IMR-90 (cell line): ENCODE measurements around the gene IL17C. TPM values are rescaled to one million over a fixed set of nuclear protein-coding genes. Genes with fewer than 3 reads are reported as not detected.

Experiments
- ATAC-seq: fragments of 200-7000 bp; cut with Tn5 transposase; 2 replicates; pipeline ENCODE4 v1.9.1; 2020; ENCODE audit warnings: low read depth, mild to moderate bottlenecking, moderate library complexity
- BruUV-seq: library from RNA; stranded (reverse); fragments of 400-500 nt; replicated peaks from 2 replicates; lab custom pipeline; 2021; lab: Mats Ljungman, UMichigan
- CTCF ChIA-PET: fragments of 300-600 bp; formaldehyde crosslinking; extraction: SDS; loops from one replicate; lab custom pipeline; 2021; ENCODE audit warnings: antibody characterized with exemption; lab: Yijun Ruan, JAX
- POLR2A ChIA-PET: fragments of 300-600 bp; sonication (Branson Sonifier 250); formaldehyde crosslinking; loops from one replicate; lab custom pipeline; 2022; ENCODE audit warnings: antibody characterized with exemption; ENCODE audit not compliant: unreplicated experiment; lab: Charles Lee
- DNase-seq: peaks from one replicate; pipeline ENCODE4 v3.0.0; 2013
- H2AFZ ChIP-seq: replicated peaks from 2 replicates; pipeline ENCODE3; 2013; ENCODE audit warnings: low read length, mild to moderate bottlenecking; ENCODE audit not compliant: poor library complexity
- H2AK5ac ChIP-seq: 2 replicates; pipeline ENCODE4 v1.6.1; 2013; ENCODE audit warnings: low read depth, low read length, inconsistent platforms
- H2AK9ac ChIP-seq: replicated peaks from 2 replicates; pipeline ENCODE3; 2013; ENCODE audit warnings: mild to moderate bottlenecking, low read depth, low read length, moderate library complexity; ENCODE audit not compliant: poor library complexity
- H2BK120ac ChIP-seq: 2 replicates; pipeline ENCODE4 v1.6.1; 2013; ENCODE audit warnings: low read depth, low read length, inconsistent platforms
- H2BK15ac ChIP-seq: 3 replicates; pipeline ENCODE4 v1.6.1; 2013; ENCODE audit warnings: low read depth, low read length, inconsistent platforms
- H2BK20ac ChIP-seq: 2 replicates; pipeline ENCODE4 v1.6.1; 2013; ENCODE audit warnings: low read depth, mild to moderate bottlenecking, inconsistent platforms, low read length, moderate library complexity
- H2BK5ac ChIP-seq: 2 replicates; pipeline ENCODE4 v1.6.1; 2013; ENCODE audit warnings: mild to moderate bottlenecking, low read depth, low read length, inconsistent platforms; ENCODE audit not compliant: poor library complexity, severe bottlenecking
- H3K14ac ChIP-seq: replicated peaks from 2 replicates; pipeline ENCODE4 v1.6.1; 2013; ENCODE audit warnings: low read depth, low read length, inconsistent platforms
- H3K18ac ChIP-seq: 2 replicates; pipeline ENCODE4 v1.6.1; 2013; ENCODE audit warnings: low read depth, low read length, control low read depth
- H3K23ac ChIP-seq: 2 replicates; pipeline ENCODE4 v1.6.1; 2013; ENCODE audit warnings: low read depth, low read length, inconsistent platforms
- H3K27ac ChIP-seq: 2 replicates; pipeline ENCODE4 v1.5.1; 2013; ENCODE audit warnings: mild to moderate bottlenecking, control low read depth, low read length; ENCODE audit not compliant: insufficient read depth
- H3K27me3 ChIP-seq: 2 replicates; pipeline ENCODE4 v1.6.1; 2013; ENCODE audit warnings: low read length; ENCODE audit not compliant: control insufficient read depth, insufficient read depth
- H3K36me3 ChIP-seq: 2 replicates; pipeline ENCODE4 v1.6.1; 2013; ENCODE audit warnings: low read length, mixed read lengths; ENCODE audit not compliant: control insufficient read depth, insufficient read depth
- H3K4ac ChIP-seq: 2 replicates; pipeline ENCODE4 v1.6.1; 2013; ENCODE audit warnings: low read depth, low read length, inconsistent platforms
- H3K4me1 ChIP-seq: 2 replicates; pipeline ENCODE4 v1.6.1; 2013; ENCODE audit warnings: low read length, mixed read lengths; ENCODE audit not compliant: control insufficient read depth, insufficient read depth
- H3K4me2 ChIP-seq: 2 replicates; pipeline ENCODE4 v1.6.1; 2013; ENCODE audit warnings: low read depth, mild to moderate bottlenecking, control low read depth, low read length, moderate library complexity
- H3K4me3 ChIP-seq: 2 replicates; pipeline ENCODE4 v1.5.1; 2013; ENCODE audit warnings: low read depth, mild to moderate bottlenecking, control low read depth, low read length, moderate library complexity; ENCODE audit not compliant: insufficient read depth
- H3K56ac ChIP-seq: 2 replicates; pipeline ENCODE4 v1.6.1; 2013; ENCODE audit warnings: low read length, inconsistent platforms; ENCODE audit not compliant: insufficient read depth; ENCODE audit errors: extremely low read depth
- H3K79me1 ChIP-seq, 2 experiments: 2 replicates each; pipeline ENCODE4 v1.6.1; 2013; ENCODE audit warnings: low read length in 2 of 2, inconsistent platforms in 1 of 2, low read depth in 1 of 2
- H3K9ac ChIP-seq: 2 replicates; pipeline ENCODE4 v1.6.1; 2013; ENCODE audit warnings: low read depth, low read length, control low read depth
- H3K9me1 ChIP-seq: 2 replicates; pipeline ENCODE4 v1.6.1; 2013; ENCODE audit warnings: low read length, inconsistent platforms; ENCODE audit not compliant: insufficient read depth
- H3K9me3 ChIP-seq: 2 replicates; pipeline ENCODE4 v1.6.1; 2013; ENCODE audit warnings: low read length; ENCODE audit not compliant: control insufficient read depth, insufficient read depth
- H4K20me1 ChIP-seq: 2 replicates; pipeline ENCODE4 v1.6.1; 2013; ENCODE audit warnings: low read length, inconsistent platforms; ENCODE audit not compliant: insufficient read depth
- H4K5ac ChIP-seq: 2 replicates; pipeline ENCODE4 v1.6.1; 2013; ENCODE audit warnings: mild to moderate bottlenecking, low read depth, low read length, control low read depth
- H4K8ac ChIP-seq, 2 experiments: 2 replicates each; pipeline ENCODE4 v1.6.1; 2013; ENCODE audit warnings: low read depth in 2 of 2, low read length in 2 of 2, control low read depth in 1 of 2, inconsistent platforms in 1 of 2
- H4K91ac ChIP-seq: 2 replicates; pipeline ENCODE4 v1.6.1; 2013; ENCODE audit warnings: low read depth, low read length, inconsistent platforms; ENCODE audit not compliant: insufficient read depth
- BHLHE40 ChIP-seq: fragments of 150-350 bp; IDR thresholded peaks from 2 replicates; pipeline ENCODE4 v1.6.1; 2016; ENCODE audit warnings: mild to moderate bottlenecking, low read depth, low read length
- CEBPB ChIP-seq: IDR thresholded peaks from 2 replicates; pipeline ENCODE4 v1.6.1; 2012; ENCODE audit warnings: low read depth, low read length, improper control_type of control experiment
- CHD1 ChIP-seq: IDR thresholded peaks from 2 replicates; pipeline ENCODE4 v1.6.1; 2012; ENCODE audit warnings: low read depth, low read length, improper control_type of control experiment
- ELK1 ChIP-seq: fragments of 150-350 bp; IDR thresholded peaks from 2 replicates; pipeline ENCODE4 v1.6.1; 2016; ENCODE audit warnings: low read depth, mild to moderate bottlenecking, low read length, moderate library complexity, borderline replicate concordance
- FOS ChIP-seq: fragments of 150-350 bp; IDR thresholded peaks from 2 replicates; pipeline ENCODE4 v1.6.1; 2016; ENCODE audit warnings: low read depth, low read length
- MAFK ChIP-seq: IDR thresholded peaks from 2 replicates; pipeline ENCODE4 v1.6.1; 2012; ENCODE audit warnings: low read depth, low read length, improper control_type of control experiment
- MAZ ChIP-seq: IDR thresholded peaks from 2 replicates; pipeline ENCODE4 v1.6.1; 2012; ENCODE audit warnings: low read depth, mild to moderate bottlenecking, low read length, improper control_type of control experiment, moderate library complexity, borderline replicate concordance
- MXI1 ChIP-seq: IDR thresholded peaks from 2 replicates; pipeline ENCODE4 v1.6.1; 2012; ENCODE audit warnings: low read depth, mild to moderate bottlenecking, low read length, moderate library complexity, borderline replicate concordance
- NFE2L2 ChIP-seq: fragments of 150-350 bp; IDR thresholded peaks from 2 replicates; pipeline ENCODE4 v1.6.1; 2016; ENCODE audit warnings: low read depth, mild to moderate bottlenecking, low read length
- RAD21 ChIP-seq: IDR thresholded peaks from 2 replicates; pipeline ENCODE4 v1.6.1; 2012; ENCODE audit warnings: low read length, improper control_type of control experiment
- RCOR1 ChIP-seq: IDR thresholded peaks from 2 replicates; pipeline ENCODE4 v1.6.1; 2012; ENCODE audit warnings: mild to moderate bottlenecking, low read length, improper control_type of control experiment; ENCODE audit not compliant: insufficient replicate concordance
- RFX5 ChIP-seq: IDR thresholded peaks from 2 replicates; pipeline ENCODE4 v1.8.0; 2012; ENCODE audit warnings: low read depth, mild to moderate bottlenecking, low read length, moderate library complexity
- SMC3 ChIP-seq: fragments of 150-350 bp; IDR thresholded peaks from 2 replicates; pipeline ENCODE4 v1.6.1; 2016; ENCODE audit warnings: low read depth, mild to moderate bottlenecking, antibody characterized with exemption, low read length, moderate library complexity
- USF2 ChIP-seq: fragments of 150-350 bp; IDR thresholded peaks from 2 replicates; pipeline ENCODE4 v1.6.1; 2017; ENCODE audit warnings: mild to moderate bottlenecking, antibody characterized with exemption, low read length, low read depth
- WGBS, 2 experiments: methylation state at CpG; one replicate each; pipeline versions ENCODE4 v1.1.5 to v1.1.7; 2013; ENCODE audit warnings: missing lambda C conversion rate in 2 of 2; ENCODE audit not compliant: insufficient read length in 1 of 2; ENCODE audit errors: extremely low coverage in 2 of 2; 5-methylcytosine and 5-hydroxymethylcytosine counted together
- dilution Hi-C: fragments of 300-500 bp; cut with HindIII; formaldehyde crosslinking; loops from one replicate; pipeline ENCODE4 v1.14.3; 2018; ENCODE audit warnings: low sequenced_read_pairs; ENCODE audit not compliant: unreplicated experiment
- in situ Hi-C: fragments of 300-500 bp; cut with MboI; formaldehyde crosslinking; loops from 3 replicates; pipeline ENCODE4 v1.14.3; 2019; ENCODE audit warnings: low sequenced_read_pairs, inconsistent platforms, mixed read lengths
- intact Hi-C: fragments of 100-400 bp; cut with micrococcal nuclease; formaldehyde crosslinking; loops from 2 replicates; pipeline ENCODE4 v1.10.0; 2022
- polyA plus RNA-seq, 3 experiments: library from polyadenylated mRNA; depleted of rRNA; stranded (reverse); fragments of >200 nt; gene quantifications; 2 replicates each; pipeline ENCODE4 v1.2.3, GENCODE V29; 2012; ENCODE audit warnings: low replicate concordance in 1 of 3
- total RNA-seq: library from RNA; depleted of rRNA; stranded (reverse); fragments of >200 nt; gene quantifications from 2 replicates; pipeline ENCODE4 v1.2.3, GENCODE V29; 2012

Gene IL17C
- total and polyA plus RNA-seq, 2 of the 4 experiments (the other 2 are of a cell fraction): 0.09 TPM; not detected in 1

GRCh38 chr16:88614818-88615580 lies 23.4 kb upstream of the IL17C start (continued):
- no peak for TF ChIP-seq RFX5
- TF ChIP-seq RCOR1: no peak
- no peak for TF ChIP-seq RAD21
- TF ChIP-seq MXI1: no peak

GRCh38 chr16:88616320-88616719 lies 22.1 kb upstream of the IL17C start:
- 0 out of 2 replicates have a peak overlapping the region, but pooled peaks have one; percentile 13 for H2BK120ac ChIP-seq
- no peak overlapping the region for H3K27ac ChIP-seq
- H3K36me3 ChIP-seq: peaks cover 16% of the 10 kb centered on the region
- H3K23ac ChIP-seq: no peak overlapping the region
- H4K8ac ChIP-seq: no peak overlapping the region
- H2AK9ac ChIP-seq: no peak overlapping the region
- dilution Hi-C loops (no loop called here), in situ Hi-C loops (no loop called here), intact Hi-C loops (no loop called here)
- peaks cover 90% of the 10 kb centered on the region for H4K20me1 ChIP-seq
- H3K9ac ChIP-seq: no peak overlapping the region
- 0 out of 2 replicates have a peak overlapping the region, but pooled peaks have one; percentile 21 for H2AK5ac ChIP-seq
- H2BK15ac ChIP-seq: 0 out of 3 replicates have a peak overlapping the region, but pooled peaks have one; percentile 10
- H3K9me3 ChIP-seq: no peaks in the 10 kb centered on the region
- no peak overlapping the region for H3K18ac ChIP-seq
- no peak for ATAC-seq
- no peak overlapping the region for H2AFZ ChIP-seq
- H3K27me3 ChIP-seq: no peaks in the 10 kb centered on the region
- no peak overlapping the region for H3K4me2 ChIP-seq
- H3K4ac ChIP-seq: no peak overlapping the region
- ChIA-PET POLR2A (no interaction called here), CTCF (no interaction called here)
- no peak overlapping the region for H3K56ac ChIP-seq
- TF ChIP-seq CEBPB (no peak), USF2 (no peak), CHD1 (no peak), FOS (no peak), RFX5 (no peak), SMC3 (no peak), MAZ (no peak), RAD21 (no peak), MAFK (no peak), NFE2L2 (no peak), ELK1 (no peak), RCOR1 (no peak), BHLHE40 (no peak)
- BruUV-seq: no TSS peak
- no peak overlapping the region for H3K14ac ChIP-seq
- peaks cover 5 to 80% of the 10 kb centered on the region in 2 experiments; a peak in 3 of 4 replicates for H3K79me1 ChIP-seq
- no peak overlapping the region for H3K4me3 ChIP-seq
- WGBS, 2 experiments: 92% methylated on average over 7 of the region's 13 CpGs; no CpG with 5 or more reads in 1 of the 2 experiments
- no peak overlapping the region for H2BK20ac ChIP-seq
- H3K4me1 ChIP-seq: peaks cover 33% of the 10 kb centered on the region
- peaks cover 33% of the 10 kb centered on the region for H3K9me1 ChIP-seq
- no peak overlapping the region for H4K5ac ChIP-seq
- H4K91ac ChIP-seq: no peak overlapping the region
- no peak for DNase-seq
- H2BK5ac ChIP-seq: no peak overlapping the region
